Measurements from ENCODE around the gene MEGF11.
A peak's percentile ranks its signal among the peaks of the same experiment; 100 is the strongest.

The MEGF11 gene

GRCh38 chr15:65870889-65871533 is 382.5 kb downstream of the MEGF11 start:
- Histone ChIP-seq H2AFZ (ENCODE audit: low read depth, low read length, severe bottlenecking) (peak overlapping the region; percentile 84), H3K4me3 (ENCODE audit: insufficient read depth, low read length, poor library complexity, severe bottlenecking) (peak overlapping the region; percentile 95), H3K36me3 (ENCODE audit: low read length) (no peaks in the 10 kb centered on the region; the same call in 1 of the 2 replicates), H3K27ac (ENCODE audit: low read depth, low read length) (peak overlapping the region; percentile 77; the same call in 1 of the 2 replicates), H3F3A (ENCODE audit: insufficient read depth) (peaks cover 4% of the 10 kb centered on the region; the same call in 1 of the 2 replicates), H4K20me1 (ENCODE audit: low read depth, low read length) (peaks cover 16% of the 10 kb centered on the region), H3K79me2 (ENCODE audit: insufficient read depth, low read length) (peaks cover 65% of the 10 kb centered on the region), H3K9me2 (replicated peaks; ENCODE audit: insufficient read depth, low read length) (no peaks in the 10 kb centered on the region), H3K9me3 (ENCODE audit: insufficient read depth, low read length) (no peaks in the 10 kb centered on the region), H3K9ac (ENCODE audit: low read length) (peak overlapping the region; percentile 90), H3K4me2 (ENCODE audit: low read depth, low read length, poor library complexity, severe bottlenecking) (peak overlapping the region; percentile 98), H3K27me3 (ENCODE audit: low read length) (no peaks in the 10 kb centered on the region)
- TF ChIP-seq EZH2phosphoT487 (conservative IDR thresholded peaks at IDR 0.05; ENCODE audit: low read length), result no peak
- TF ChIP-seq, protein P1, sequence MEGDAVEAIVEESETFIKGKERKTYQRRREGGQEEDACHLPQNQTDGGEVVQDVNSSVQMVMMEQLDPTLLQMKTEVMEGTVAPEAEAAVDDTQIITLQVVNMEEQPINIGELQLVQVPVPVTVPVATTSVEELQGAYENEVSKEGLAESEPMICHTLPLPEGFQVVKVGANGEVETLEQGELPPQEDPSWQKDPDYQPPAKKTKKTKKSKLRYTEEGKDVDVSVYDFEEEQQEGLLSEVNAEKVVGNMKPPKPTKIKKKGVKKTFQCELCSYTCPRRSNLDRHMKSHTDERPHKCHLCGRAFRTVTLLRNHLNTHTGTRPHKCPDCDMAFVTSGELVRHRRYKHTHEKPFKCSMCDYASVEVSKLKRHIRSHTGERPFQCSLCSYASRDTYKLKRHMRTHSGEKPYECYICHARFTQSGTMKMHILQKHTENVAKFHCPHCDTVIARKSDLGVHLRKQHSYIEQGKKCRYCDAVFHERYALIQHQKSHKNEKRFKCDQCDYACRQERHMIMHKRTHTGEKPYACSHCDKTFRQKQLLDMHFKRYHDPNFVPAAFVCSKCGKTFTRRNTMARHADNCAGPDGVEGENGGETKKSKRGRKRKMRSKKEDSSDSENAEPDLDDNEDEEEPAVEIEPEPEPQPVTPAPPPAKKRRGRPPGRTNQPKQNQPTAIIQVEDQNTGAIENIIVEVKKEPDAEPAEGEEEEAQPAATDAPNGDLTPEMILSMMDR (IDR thresholded peaks at IDR 0.05; ENCODE audit: insufficient read depth, low read length, poor library complexity, severe bottlenecking), result no peak

GRCh38 chr15:65869954-65870871 is 383.3 kb downstream of the MEGF11 start:
- Histone ChIP-seq H3K4me2 (ENCODE audit: low read depth, low read length, poor library complexity, severe bottlenecking) (peak overlapping the region; percentile 98), H3K36me3 (ENCODE audit: low read length) (no peaks in the 10 kb centered on the region; the same call in 1 of the 2 replicates), H3K27ac (ENCODE audit: low read depth, low read length) (peak overlapping the region; percentile 77), H3K4me3 (ENCODE audit: insufficient read depth, low read length, poor library complexity, severe bottlenecking) (peak overlapping the region; percentile 95), H4K20me1 (ENCODE audit: low read depth, low read length) (peaks cover 16% of the 10 kb centered on the region), H2AFZ (ENCODE audit: low read depth, low read length, severe bottlenecking) (peak overlapping the region; percentile 84), H3K9me3 (ENCODE audit: insufficient read depth, low read length) (no peaks in the 10 kb centered on the region), H3K9ac (ENCODE audit: low read length) (peak overlapping the region; percentile 90), H3K79me2 (ENCODE audit: insufficient read depth, low read length) (peaks cover 57% of the 10 kb centered on the region), H3K27me3 (ENCODE audit: low read length) (no peaks in the 10 kb centered on the region), H3F3A (ENCODE audit: insufficient read depth) (peaks cover 4% of the 10 kb centered on the region; the same call in 1 of the 2 replicates), H3K9me2 (replicated peaks; ENCODE audit: insufficient read depth, low read length) (no peaks in the 10 kb centered on the region)
- TF ChIP-seq EZH2phosphoT487 (conservative IDR thresholded peaks at IDR 0.05; ENCODE audit: low read length), result no peak
- TF ChIP-seq, protein P1 (IDR thresholded peaks at IDR 0.05; ENCODE audit: insufficient read depth, low read length, poor library complexity, severe bottlenecking), result no peak

DNA sequence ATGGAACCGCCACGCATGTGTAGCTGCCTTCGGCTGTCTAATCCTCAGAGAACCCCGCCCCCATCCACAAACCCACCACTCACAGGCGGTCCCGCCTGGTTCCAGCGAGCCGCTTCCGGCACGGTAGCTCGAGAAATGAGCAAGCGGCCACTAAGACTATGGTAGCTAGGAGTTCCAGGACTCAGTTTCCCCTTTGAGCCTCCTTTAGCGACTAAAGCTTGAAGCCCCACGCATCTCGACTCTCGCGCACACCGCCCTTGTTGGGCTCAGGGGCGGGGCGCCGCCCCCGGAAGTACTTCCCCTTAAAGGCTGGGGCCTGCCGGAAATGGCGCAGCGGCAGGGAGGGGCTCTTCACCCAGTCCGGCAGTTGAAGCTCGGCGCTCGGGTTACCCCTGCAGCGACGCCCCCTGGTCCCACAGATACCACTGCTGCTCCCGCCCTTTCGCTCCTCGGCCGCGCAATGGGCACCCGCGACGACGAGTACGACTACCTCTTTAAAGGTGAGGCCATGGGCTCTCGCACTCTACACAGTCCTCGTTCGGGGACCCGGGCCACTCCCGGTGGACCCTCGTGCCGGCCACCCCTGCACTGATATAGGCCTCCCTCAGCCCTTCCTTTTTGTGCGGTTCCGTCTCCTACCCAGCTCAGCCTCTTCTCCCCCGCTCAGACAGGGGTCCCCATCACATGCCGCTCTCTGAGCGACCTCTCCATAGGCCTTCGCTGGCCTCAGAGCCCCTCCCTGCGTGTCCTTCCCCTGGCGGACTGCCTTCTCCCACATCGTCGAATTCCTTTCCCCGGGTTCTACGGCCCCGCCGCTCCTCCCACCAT is 384.2 kb downstream of the MEGF11 start, which contains the start of gene RAB11A:
Gene RAB11A, plus strand, starts transcription at position 366 of the 828 bp plus-strand sequence. Its CDS starts 95 bp downstream, at position 461.
- Histone ChIP-seq H3K9me2 (replicated peaks; ENCODE audit: insufficient read depth, low read length) (no peaks in the 10 kb centered on the region), H3K79me2 (ENCODE audit: insufficient read depth, low read length) (peaks cover 49% of the 10 kb centered on the region), H2AFZ (ENCODE audit: low read depth, low read length, severe bottlenecking) (peak within 1 kb of the TSS; percentile 84), H3K9ac (ENCODE audit: low read length) (peak within 1 kb of the TSS; percentile 90), H3K4me2 (ENCODE audit: low read depth, low read length, poor library complexity, severe bottlenecking) (peak within 1 kb of the TSS; percentile 98), H3K4me3 (ENCODE audit: insufficient read depth, low read length, poor library complexity, severe bottlenecking) (peak within 1 kb of the TSS; percentile 95), H3F3A (ENCODE audit: insufficient read depth) (peaks cover 4% of the 10 kb centered on the region; the same call in 1 of the 2 replicates), H3K9me3 (ENCODE audit: insufficient read depth, low read length) (no peaks in the 10 kb centered on the region), H3K36me3 (ENCODE audit: low read length) (no peaks in the 10 kb centered on the region; the same call in 1 of the 2 replicates), H3K27me3 (ENCODE audit: low read length) (no peaks in the 10 kb centered on the region), H4K20me1 (ENCODE audit: low read depth, low read length) (peaks cover 16% of the 10 kb centered on the region), H3K27ac (ENCODE audit: low read depth, low read length) (peak within 1 kb of the TSS; percentile 77)
- TF ChIP-seq, protein P1 (IDR thresholded peaks at IDR 0.05; ENCODE audit: insufficient read depth, low read length, poor library complexity, severe bottlenecking), result peak; percentile 27
- TF ChIP-seq EZH2phosphoT487 (conservative IDR thresholded peaks at IDR 0.05; ENCODE audit: low read length), result no peak
